A549 treated with CORT108297 at 1 μM for 4 hours (cell line): Measurements from ENCODE around the gene LDHB. TPM values are rescaled to one million over a fixed set of nuclear protein-coding genes. Genes with fewer than 3 reads are reported as not detected.

Source experiments
- total RNA-seq: library from RNA; stranded (reverse); fragments of 200-300 nt; extraction: Qiagen RNA extraction; gene quantifications from 5 replicates; pipeline ENCODE4 v1.2.3, GENCODE V29; 2022

The LDHB gene
- 1,435 to 1,672 TPM (median 1,504 TPM) in 5 replicates for total RNA-seq

GRCh38 chr12:21657326-21658077 is at the start of gene LDHB:
Gene LDHB (minus strand): TSS chr12:21657842. CDS start chr12:21654671, 3,171 bp downstream.

GRCh38 chr12:21604245-21605101 is 53.2 kb downstream of the LDHB start, which contains the start of gene GYS2:
Gene GYS2 (minus strand): TSS chr12:21604847. CDS start chr12:21604592, 255 bp downstream.

Other genes with a start within 250 kb of the LDHB start
- 5.1 to 8.1 TPM (median 6.2 TPM) in 5 replicates for gene PYROXD1, start 220.2 kb downstream of the LDHB start, total RNA-seq
- 44.2 to 78.2 TPM (median 60.0 TPM) in 5 replicates for gene RECQL, start 156.2 kb downstream of the LDHB start, total RNA-seq
- 88.8 to 96.2 TPM (median 92.5 TPM) in 5 replicates for gene GOLT1B, start 156.1 kb downstream of the LDHB start, total RNA-seq
- gene SPX, start 131.5 kb downstream of the LDHB start, total RNA-seq = 1.9 to 2.9 TPM (median 2.5 TPM) in 5 replicates
- gene GYS2, start 53.0 kb downstream of the LDHB start, total RNA-seq = 0.07 TPM in 1 of 5 replicates, not detected in the others
- 0.29 to 0.57 TPM (median 0.30 TPM) in 5 replicates for gene KCNJ8, start 116.9 kb upstream of the LDHB start, total RNA-seq